ENCODE measurements around the gene RBMS3.

- no peak for TF ChIP-seq CTCF (IDR thresholded peaks at IDR 0.05 in 2 of 3, conservative IDR thresholded peaks at IDR 0.05 in 1 of 3; ENCODE audit: borderline replicate concordance in 1 of 3, insufficient read depth in 1 of 3, low read depth in 2 of 3, low read length in 2 of 3)
- no peak for TF ChIP-seq EZH2 (IDR thresholded peaks at IDR 0.05)
- no peak for TF ChIP-seq YY1 (IDR thresholded peaks at IDR 0.05; ENCODE audit: extremely low read depth, insufficient replicate concordance, low read depth, low read length)
- TF ChIP-seq POLR2A (IDR thresholded peaks at IDR 0.05; ENCODE audit: borderline replicate concordance, extremely low read depth, insufficient read depth, insufficient read length): no peak
- no peak for TF ChIP-seq TCF7L2 (IDR thresholded peaks at IDR 0.05; ENCODE audit: borderline replicate concordance, extremely low read depth, insufficient read depth, insufficient read length)
- TF ChIP-seq SP1 (IDR thresholded peaks at IDR 0.05; ENCODE audit: low read depth): no peak
- TF ChIP-seq EGR1 (IDR thresholded peaks at IDR 0.05; ENCODE audit: low read depth): no peak
- no peak for TF ChIP-seq RAD21 (IDR thresholded peaks at IDR 0.05; ENCODE audit: low read depth)
- TF ChIP-seq POLR2AphosphoS5 (IDR thresholded peaks at IDR 0.05; ENCODE audit: low read depth, low read length): no peak
- TF ChIP-seq ZFX (IDR thresholded peaks at IDR 0.05): no peak
- TF ChIP-seq EZH2phosphoT487 (IDR thresholded peaks at IDR 0.05; ENCODE audit: borderline replicate concordance): no peak
Measured at GRCh38 chr3:29694331-29694730, 413.5 kb downstream of the RBMS3 start.

Measured in HCT116 (cell line).